ENCODE data around the gene BST2.

- TF ChIP-seq POLR2A (IDR thresholded peaks at IDR 0.05; ENCODE audit: low read depth, low read length) = no peak
- no peak for TF ChIP-seq SMC3 (IDR thresholded peaks at IDR 0.05; ENCODE audit: low read depth, low read length)
- no peak for TF ChIP-seq FOS (IDR thresholded peaks at IDR 0.05; ENCODE audit: low read depth, low read length)
- no peak for TF ChIP-seq CTCF (conservative IDR thresholded peaks at IDR 0.05; ENCODE audit: low read depth, low read length)
- no peak for TF ChIP-seq RAD21 (IDR thresholded peaks at IDR 0.05; ENCODE audit: low read length)
- TF ChIP-seq ELK1 (IDR thresholded peaks at IDR 0.05; ENCODE audit: borderline replicate concordance, low read depth, low read length) = no peak
- no peak for TF ChIP-seq MXI1 (IDR thresholded peaks at IDR 0.05; ENCODE audit: borderline replicate concordance, low read depth, low read length)
- TF ChIP-seq BHLHE40 (IDR thresholded peaks at IDR 0.05; ENCODE audit: low read depth, low read length) = no peak
- no peak for TF ChIP-seq MAZ (IDR thresholded peaks at IDR 0.05; ENCODE audit: borderline replicate concordance, low read depth, low read length)
- TF ChIP-seq RCOR1 (IDR thresholded peaks at IDR 0.05; ENCODE audit: insufficient replicate concordance, low read length) = no peak
- TF ChIP-seq CHD1 (IDR thresholded peaks at IDR 0.05; ENCODE audit: low read depth, low read length) = no peak
- TF ChIP-seq, protein P1, sequence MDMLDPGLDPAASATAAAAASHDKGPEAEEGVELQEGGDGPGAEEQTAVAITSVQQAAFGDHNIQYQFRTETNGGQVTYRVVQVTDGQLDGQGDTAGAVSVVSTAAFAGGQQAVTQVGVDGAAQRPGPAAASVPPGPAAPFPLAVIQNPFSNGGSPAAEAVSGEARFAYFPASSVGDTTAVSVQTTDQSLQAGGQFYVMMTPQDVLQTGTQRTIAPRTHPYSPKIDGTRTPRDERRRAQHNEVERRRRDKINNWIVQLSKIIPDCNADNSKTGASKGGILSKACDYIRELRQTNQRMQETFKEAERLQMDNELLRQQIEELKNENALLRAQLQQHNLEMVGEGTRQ (IDR thresholded peaks at IDR 0.05; ENCODE audit: low read depth, low read length) = no peak
- TF ChIP-seq RFX5 (IDR thresholded peaks at IDR 0.05; ENCODE audit: low read depth, low read length) = no peak
Measured at GRCh38 chr19:17389288-17389687, 16.1 kb downstream of the BST2 start.

All from IMR-90 (cell line).